Lower leg skin (tissue), 3 donors: ENCODE data around the gene STK17B.

Source experiments
- POLR2A ChIP-seq, 2 donors: fragments of 450-650 bp; IDR thresholded peaks; one replicate each; pipeline ENCODE4 v1.6.1; 2016 to 2017; ENCODE audit warnings: antibody characterized with exemption in 2 of 2, mild to moderate bottlenecking in 1 of 2, moderate library complexity in 1 of 2
- TF ChIP-seq, protein P1 (sequence below), 3 donors: fragments of 450-650 bp; IDR thresholded peaks; one replicate each; pipeline ENCODE4 v1.5.1; 2016; ENCODE audit warnings: antibody characterized with exemption in 3 of 3, mild to moderate bottlenecking in 3 of 3, moderate library complexity in 2 of 3

DNA sequence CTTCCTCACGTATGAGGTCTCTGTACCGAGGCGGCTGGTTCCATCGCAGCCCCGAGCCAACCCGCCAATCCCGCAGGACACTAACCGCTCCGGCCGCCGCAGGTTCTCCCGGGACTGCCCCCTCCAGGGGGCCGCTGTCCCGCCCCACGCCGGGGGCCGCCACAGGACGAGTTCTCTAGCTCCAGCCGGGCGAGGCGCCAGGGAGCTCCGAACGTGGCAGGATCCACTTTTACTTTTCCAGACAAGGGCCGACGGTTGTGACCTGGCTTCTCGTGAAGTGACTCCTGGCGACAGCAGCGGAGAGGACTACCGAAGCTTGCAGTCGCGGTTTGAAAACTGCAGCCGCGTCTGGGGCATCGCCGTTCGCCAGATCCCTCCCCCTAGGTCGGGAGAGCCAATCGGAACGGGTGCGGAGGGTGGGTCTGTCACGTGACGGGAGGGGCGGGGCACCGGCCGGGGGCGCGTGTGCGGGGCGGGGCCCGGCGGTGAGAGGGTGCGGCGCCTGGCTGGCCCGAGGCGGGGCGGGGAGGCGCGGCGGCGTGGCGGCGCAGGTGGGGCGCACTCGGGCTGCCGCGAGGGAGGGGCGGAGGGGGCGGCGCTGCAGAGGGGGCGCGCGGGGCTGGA, at the start of gene STK17B:
- TF ChIP-seq, protein P1, sequence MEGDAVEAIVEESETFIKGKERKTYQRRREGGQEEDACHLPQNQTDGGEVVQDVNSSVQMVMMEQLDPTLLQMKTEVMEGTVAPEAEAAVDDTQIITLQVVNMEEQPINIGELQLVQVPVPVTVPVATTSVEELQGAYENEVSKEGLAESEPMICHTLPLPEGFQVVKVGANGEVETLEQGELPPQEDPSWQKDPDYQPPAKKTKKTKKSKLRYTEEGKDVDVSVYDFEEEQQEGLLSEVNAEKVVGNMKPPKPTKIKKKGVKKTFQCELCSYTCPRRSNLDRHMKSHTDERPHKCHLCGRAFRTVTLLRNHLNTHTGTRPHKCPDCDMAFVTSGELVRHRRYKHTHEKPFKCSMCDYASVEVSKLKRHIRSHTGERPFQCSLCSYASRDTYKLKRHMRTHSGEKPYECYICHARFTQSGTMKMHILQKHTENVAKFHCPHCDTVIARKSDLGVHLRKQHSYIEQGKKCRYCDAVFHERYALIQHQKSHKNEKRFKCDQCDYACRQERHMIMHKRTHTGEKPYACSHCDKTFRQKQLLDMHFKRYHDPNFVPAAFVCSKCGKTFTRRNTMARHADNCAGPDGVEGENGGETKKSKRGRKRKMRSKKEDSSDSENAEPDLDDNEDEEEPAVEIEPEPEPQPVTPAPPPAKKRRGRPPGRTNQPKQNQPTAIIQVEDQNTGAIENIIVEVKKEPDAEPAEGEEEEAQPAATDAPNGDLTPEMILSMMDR (IDR thresholded peaks at IDR 0.05) = peak in 1 of 3 donors; percentile 18
- TF ChIP-seq POLR2A (IDR thresholded peaks at IDR 0.05) = peak in 1 of 2 donors; percentile 87
